ENCODE data around the gene LRRK1. TPM values are rescaled to one million over a fixed set of nuclear protein-coding genes. Genes with fewer than 3 reads are reported as not detected.

The LRRK1 gene
- total and polyA plus RNA-seq, 2 of the 4 experiments (the other 2 are of a cell fraction), result 3.0 to 5.8 TPM

DNA sequence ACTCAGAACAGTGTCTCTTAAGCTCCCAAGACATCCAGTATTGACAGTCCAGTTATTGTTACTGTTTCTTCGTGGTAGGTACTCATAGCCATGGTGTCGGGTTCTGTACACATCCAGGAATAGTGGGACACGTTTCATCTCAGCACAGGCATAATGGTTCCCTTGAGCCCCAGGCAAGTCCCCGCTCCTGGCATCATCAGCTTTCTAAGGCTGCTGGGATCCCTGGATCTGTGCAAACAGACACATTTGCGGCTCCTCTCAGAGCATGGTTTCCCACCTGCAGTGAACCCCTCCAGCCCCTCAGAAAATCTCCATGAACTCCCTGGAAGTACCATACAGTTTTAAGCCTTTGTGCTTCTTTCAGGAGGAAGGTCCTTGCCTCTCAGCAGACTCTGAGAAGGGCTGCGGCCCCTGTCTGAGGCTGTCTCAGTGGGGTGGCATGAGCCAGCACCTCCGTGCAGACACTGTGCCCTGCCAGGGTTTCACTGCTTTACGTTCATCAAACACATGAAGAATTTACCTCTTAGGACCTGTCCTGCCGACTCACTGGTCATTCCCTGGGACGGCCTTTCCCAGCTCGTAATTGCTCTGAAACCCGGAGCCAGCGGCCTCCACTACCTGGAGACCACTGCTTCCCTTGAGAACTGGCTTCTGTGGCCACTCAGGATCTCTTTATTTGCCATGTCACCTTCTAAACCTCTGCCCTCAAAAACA, 124.9 kb downstream of the LRRK1 start:
- 95% methylated on average over 11 of the region's 13 CpGs; no CpG with 5 or more reads in 1 of the 2 experiments for WGBS, 2 experiments (ENCODE audit: extremely low coverage in 2 of 2, insufficient read length in 1 of 2)
- Histone ChIP-seq H3K18ac (ENCODE audit: low read depth, low read length) (no peak overlapping the region), H3K4me3 (ENCODE audit: insufficient read depth, low read depth, low read length) (no peak overlapping the region), H2BK20ac (ENCODE audit: low read depth, low read length) (0 out of 2 replicates have a peak overlapping the region, but pooled peaks have one; percentile 16), H3K4me2 (ENCODE audit: low read depth, low read length) (no peak overlapping the region), H3K36me3 (ENCODE audit: control insufficient read depth, insufficient read depth, low read length) (peaks cover 16% of the 10 kb centered on the region; the same call in 1 of the 2 replicates), H4K8ac (ENCODE audit: low read depth in 2 of 2, low read length in 2 of 2) (no peak overlapping the region), H3K4ac (ENCODE audit: low read depth, low read length) (no peak overlapping the region), H2AFZ (replicated peaks; ENCODE audit: low read length, poor library complexity) (no peak overlapping the region), H3K9me3 (ENCODE audit: control insufficient read depth, insufficient read depth, low read length) (no peaks in the 10 kb centered on the region), H3K4me1 (ENCODE audit: control insufficient read depth, insufficient read depth, low read length) (peaks cover 9% of the 10 kb centered on the region; the same call in 1 of the 2 replicates), H4K91ac (ENCODE audit: insufficient read depth, low read depth, low read length) (no peak overlapping the region), H3K27me3 (ENCODE audit: control insufficient read depth, insufficient read depth, low read length) (no peaks in the 10 kb centered on the region), H2BK5ac (ENCODE audit: low read depth, low read length, poor library complexity, severe bottlenecking) (no peak overlapping the region), H3K9ac (ENCODE audit: low read depth, low read length) (no peak overlapping the region), H2AK9ac (replicated peaks; ENCODE audit: low read depth, low read length, poor library complexity) (no peak overlapping the region), H3K23ac (ENCODE audit: low read depth, low read length) (no peak overlapping the region), H2AK5ac (ENCODE audit: low read depth, low read length) (no peak overlapping the region), H3K9me1 (ENCODE audit: insufficient read depth, low read length) (no peaks in the 10 kb centered on the region; the same call in 1 of the 2 replicates), H3K27ac (ENCODE audit: insufficient read depth, low read length) (no peak overlapping the region; the same call in 1 of the 2 replicates), H3K14ac (replicated peaks; ENCODE audit: low read depth, low read length) (no peak overlapping the region), H2BK15ac (ENCODE audit: low read depth, low read length) (no peak overlapping the region), H3K56ac (ENCODE audit: extremely low read depth, insufficient read depth, low read length) (no peak overlapping the region), H4K5ac (ENCODE audit: low read depth, low read length) (no peak overlapping the region), H2BK120ac (ENCODE audit: low read depth, low read length) (no peak overlapping the region), H4K20me1 (ENCODE audit: insufficient read depth, low read length) (no peaks in the 10 kb centered on the region), H3K79me1 (ENCODE audit: low read depth in 1 of 2, low read length in 2 of 2) (no peaks in the 10 kb centered on the region)
- DNase-seq, result no peak
- TF ChIP-seq CHD1 (IDR thresholded peaks at IDR 0.05; ENCODE audit: low read depth, low read length), result no peak
- TF ChIP-seq, protein P1, sequence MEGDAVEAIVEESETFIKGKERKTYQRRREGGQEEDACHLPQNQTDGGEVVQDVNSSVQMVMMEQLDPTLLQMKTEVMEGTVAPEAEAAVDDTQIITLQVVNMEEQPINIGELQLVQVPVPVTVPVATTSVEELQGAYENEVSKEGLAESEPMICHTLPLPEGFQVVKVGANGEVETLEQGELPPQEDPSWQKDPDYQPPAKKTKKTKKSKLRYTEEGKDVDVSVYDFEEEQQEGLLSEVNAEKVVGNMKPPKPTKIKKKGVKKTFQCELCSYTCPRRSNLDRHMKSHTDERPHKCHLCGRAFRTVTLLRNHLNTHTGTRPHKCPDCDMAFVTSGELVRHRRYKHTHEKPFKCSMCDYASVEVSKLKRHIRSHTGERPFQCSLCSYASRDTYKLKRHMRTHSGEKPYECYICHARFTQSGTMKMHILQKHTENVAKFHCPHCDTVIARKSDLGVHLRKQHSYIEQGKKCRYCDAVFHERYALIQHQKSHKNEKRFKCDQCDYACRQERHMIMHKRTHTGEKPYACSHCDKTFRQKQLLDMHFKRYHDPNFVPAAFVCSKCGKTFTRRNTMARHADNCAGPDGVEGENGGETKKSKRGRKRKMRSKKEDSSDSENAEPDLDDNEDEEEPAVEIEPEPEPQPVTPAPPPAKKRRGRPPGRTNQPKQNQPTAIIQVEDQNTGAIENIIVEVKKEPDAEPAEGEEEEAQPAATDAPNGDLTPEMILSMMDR (conservative IDR thresholded peaks at IDR 0.05; ENCODE audit: low read depth, low read length), result no peak
- TF ChIP-seq RFX5 (IDR thresholded peaks at IDR 0.05; ENCODE audit: low read depth, low read length), result no peak
- no peak for TF ChIP-seq RCOR1 (IDR thresholded peaks at IDR 0.05; ENCODE audit: insufficient replicate concordance, low read length)
- no peak for TF ChIP-seq POLR2A (IDR thresholded peaks at IDR 0.05; ENCODE audit: low read depth, low read length)
- TF ChIP-seq, protein P2, sequence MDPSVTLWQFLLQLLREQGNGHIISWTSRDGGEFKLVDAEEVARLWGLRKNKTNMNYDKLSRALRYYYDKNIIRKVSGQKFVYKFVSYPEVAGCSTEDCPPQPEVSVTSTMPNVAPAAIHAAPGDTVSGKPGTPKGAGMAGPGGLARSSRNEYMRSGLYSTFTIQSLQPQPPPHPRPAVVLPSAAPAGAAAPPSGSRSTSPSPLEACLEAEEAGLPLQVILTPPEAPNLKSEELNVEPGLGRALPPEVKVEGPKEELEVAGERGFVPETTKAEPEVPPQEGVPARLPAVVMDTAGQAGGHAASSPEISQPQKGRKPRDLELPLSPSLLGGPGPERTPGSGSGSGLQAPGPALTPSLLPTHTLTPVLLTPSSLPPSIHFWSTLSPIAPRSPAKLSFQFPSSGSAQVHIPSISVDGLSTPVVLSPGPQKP (IDR thresholded peaks at IDR 0.05; ENCODE audit: borderline replicate concordance, low read depth, low read length), result no peak
- TF ChIP-seq, protein P3, sequence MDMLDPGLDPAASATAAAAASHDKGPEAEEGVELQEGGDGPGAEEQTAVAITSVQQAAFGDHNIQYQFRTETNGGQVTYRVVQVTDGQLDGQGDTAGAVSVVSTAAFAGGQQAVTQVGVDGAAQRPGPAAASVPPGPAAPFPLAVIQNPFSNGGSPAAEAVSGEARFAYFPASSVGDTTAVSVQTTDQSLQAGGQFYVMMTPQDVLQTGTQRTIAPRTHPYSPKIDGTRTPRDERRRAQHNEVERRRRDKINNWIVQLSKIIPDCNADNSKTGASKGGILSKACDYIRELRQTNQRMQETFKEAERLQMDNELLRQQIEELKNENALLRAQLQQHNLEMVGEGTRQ (IDR thresholded peaks at IDR 0.05; ENCODE audit: low read depth, low read length), result no peak
- TF ChIP-seq NFE2L2 (IDR thresholded peaks at IDR 0.05; ENCODE audit: low read depth, low read length), result no peak
- TF ChIP-seq FOS (IDR thresholded peaks at IDR 0.05; ENCODE audit: low read depth, low read length), result no peak
- intact Hi-C loops (cut with micrococcal nuclease), result no loop called here
- ChIA-PET CTCF (no interaction called here), POLR2A (ENCODE audit: unreplicated experiment) (no interaction called here)
- in situ Hi-C loops (cut with MboI; ENCODE audit: low sequenced_read_pairs), result no loop called here
- dilution Hi-C loops (cut with HindIII; ENCODE audit: low sequenced_read_pairs, unreplicated experiment), result no loop called here
- ATAC-seq (ENCODE audit: low read depth), result no peak
- no TSS peak for BruUV-seq (replicated peaks)
